GM12891 (cell line): ENCODE results near the gene LMLN.

Experiments used
- POLR2A ChIP-seq: IDR thresholded peaks from 2 replicates; pipeline ENCODE4 v1.6.1; 2011; ENCODE audit warnings: low read depth, low read length, control low read depth
- POLR2AphosphoS5 ChIP-seq: IDR thresholded peaks from 2 replicates; pipeline ENCODE4 v1.6.1; 2011; ENCODE audit warnings: low read depth, low read length, control low read depth
- TAF1 ChIP-seq: IDR thresholded peaks from 2 replicates; pipeline ENCODE4 v1.6.1; 2011; ENCODE audit warnings: low read depth, low read length, control low read depth

DNA sequence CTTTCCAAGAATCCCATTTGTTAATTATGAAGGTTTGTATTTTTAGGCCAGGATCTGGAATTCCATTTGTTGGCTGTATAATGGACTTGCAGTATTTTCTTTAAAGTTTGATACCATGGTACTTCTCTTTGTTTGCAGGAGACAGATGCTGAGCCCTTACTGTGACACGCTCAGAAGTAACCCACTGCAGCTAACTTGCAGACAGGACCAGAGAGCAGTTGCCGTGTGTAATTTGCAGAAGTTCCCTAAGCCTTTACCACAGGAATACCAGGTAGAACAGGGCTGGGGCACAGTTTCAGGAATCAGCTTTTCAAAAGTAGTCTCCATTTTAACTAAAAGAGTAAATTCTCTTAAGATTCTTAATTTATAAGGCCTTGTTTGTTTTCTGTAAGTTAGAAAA lies 59.1 kb downstream of the LMLN start:
- TF ChIP-seq POLR2AphosphoS5 = no peak
- TF ChIP-seq POLR2A = no peak
- TF ChIP-seq TAF1 = no peak
